ENCODE data around the gene CAMSAP2. TPM values are rescaled to one million over a fixed set of nuclear protein-coding genes. Genes with fewer than 3 reads are reported as not detected.

The CAMSAP2 gene
- total RNA-seq, 1 experiment from 2014 or later, result 30.3 TPM

DNA sequence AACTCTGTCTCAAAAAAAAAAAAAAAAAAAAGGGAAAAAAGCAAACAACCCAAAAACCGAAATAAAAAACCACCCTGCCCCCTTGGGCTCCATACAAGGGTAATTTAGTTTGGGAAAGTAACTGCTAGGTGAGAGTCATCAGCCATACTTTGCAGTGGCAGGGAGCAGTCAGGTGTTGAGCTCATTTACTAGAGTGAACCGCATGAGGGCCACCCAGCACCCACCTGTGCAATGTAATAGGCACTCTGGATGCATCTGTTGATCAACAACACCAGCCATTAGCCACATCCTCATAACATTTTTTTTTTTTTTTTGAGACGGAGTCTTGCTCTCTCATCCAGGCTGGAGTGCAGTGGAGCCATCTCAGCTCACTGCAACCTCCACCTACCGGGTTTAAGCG lies 165.1 kb downstream of the CAMSAP2 start:
- peaks cover 53% of the 10 kb centered on the region for H3K4me1 Mint-ChIP-seq (ENCODE audit: low read depth, unreplicated experiment)
- intact Hi-C loops (cut with micrococcal nuclease; ENCODE audit: unreplicated experiment), result no loop called here
- no peak for DNase-seq
- H3K9me3 Mint-ChIP-seq (ENCODE audit: low read depth, unreplicated experiment), result no peaks in the 10 kb centered on the region
- H3K4me3 Mint-ChIP-seq (ENCODE audit: low read depth, unreplicated experiment), result no peak overlapping the region
- BruUV-seq (replicated peaks), result no TSS peak
- CTCF ChIA-PET, result interaction anchor here (0.6 to 1.5 kb wide), 3 partner anchors 13 to 373 kb away, joined by 4 to 6 read pairs (median 5); no protein-coding TSS in a partner anchor
- H3K27ac Mint-ChIP-seq (ENCODE audit: unreplicated experiment), result no peak overlapping the region
- TF ChIP-seq, protein P1, sequence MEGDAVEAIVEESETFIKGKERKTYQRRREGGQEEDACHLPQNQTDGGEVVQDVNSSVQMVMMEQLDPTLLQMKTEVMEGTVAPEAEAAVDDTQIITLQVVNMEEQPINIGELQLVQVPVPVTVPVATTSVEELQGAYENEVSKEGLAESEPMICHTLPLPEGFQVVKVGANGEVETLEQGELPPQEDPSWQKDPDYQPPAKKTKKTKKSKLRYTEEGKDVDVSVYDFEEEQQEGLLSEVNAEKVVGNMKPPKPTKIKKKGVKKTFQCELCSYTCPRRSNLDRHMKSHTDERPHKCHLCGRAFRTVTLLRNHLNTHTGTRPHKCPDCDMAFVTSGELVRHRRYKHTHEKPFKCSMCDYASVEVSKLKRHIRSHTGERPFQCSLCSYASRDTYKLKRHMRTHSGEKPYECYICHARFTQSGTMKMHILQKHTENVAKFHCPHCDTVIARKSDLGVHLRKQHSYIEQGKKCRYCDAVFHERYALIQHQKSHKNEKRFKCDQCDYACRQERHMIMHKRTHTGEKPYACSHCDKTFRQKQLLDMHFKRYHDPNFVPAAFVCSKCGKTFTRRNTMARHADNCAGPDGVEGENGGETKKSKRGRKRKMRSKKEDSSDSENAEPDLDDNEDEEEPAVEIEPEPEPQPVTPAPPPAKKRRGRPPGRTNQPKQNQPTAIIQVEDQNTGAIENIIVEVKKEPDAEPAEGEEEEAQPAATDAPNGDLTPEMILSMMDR (IDR thresholded peaks at IDR 0.05; ENCODE audit: unreplicated experiment), result no peak
- H3K36me3 Mint-ChIP-seq (ENCODE audit: insufficient read depth, unreplicated experiment), result peaks cover 96% of the 10 kb centered on the region
- H3K27me3 Mint-ChIP-seq (ENCODE audit: unreplicated experiment), result no peaks in the 10 kb centered on the region

GRCh38 chr1:200904772-200905171 lies 166.1 kb downstream of the CAMSAP2 start:
- TF ChIP-seq, protein P1 (IDR thresholded peaks at IDR 0.05; ENCODE audit: unreplicated experiment), result no peak
- CTCF ChIA-PET, result interaction anchor here (1.9 kb wide), 1 partner anchor 8 kb away, joined by 6 read pairs; no protein-coding TSS in a partner anchor
- DNase-seq, result no peak
- no peaks in the 10 kb centered on the region for H3K27me3 Mint-ChIP-seq (ENCODE audit: unreplicated experiment)
- no TSS peak for BruUV-seq (replicated peaks)
- no peak overlapping the region for H3K27ac Mint-ChIP-seq (ENCODE audit: unreplicated experiment)
- peaks cover 96% of the 10 kb centered on the region for H3K36me3 Mint-ChIP-seq (ENCODE audit: insufficient read depth, unreplicated experiment)
- no peak overlapping the region for H3K4me3 Mint-ChIP-seq (ENCODE audit: low read depth, unreplicated experiment)
- no peaks in the 10 kb centered on the region for H3K9me3 Mint-ChIP-seq (ENCODE audit: low read depth, unreplicated experiment)
- peaks cover 48% of the 10 kb centered on the region for H3K4me1 Mint-ChIP-seq (ENCODE audit: low read depth, unreplicated experiment)
- intact Hi-C loops (cut with micrococcal nuclease; ENCODE audit: unreplicated experiment), result no loop called here

GRCh38 chr1:200905411-200906052 lies 166.8 kb downstream of the CAMSAP2 start:
- BruUV-seq (replicated peaks), result TSS peak; percentile 1
- intact Hi-C loops (cut with micrococcal nuclease; ENCODE audit: unreplicated experiment), result no loop called here
- H3K36me3 Mint-ChIP-seq (ENCODE audit: insufficient read depth, unreplicated experiment), result peaks cover 96% of the 10 kb centered on the region
- H3K4me3 Mint-ChIP-seq (ENCODE audit: low read depth, unreplicated experiment), result no peak overlapping the region
- TF ChIP-seq, protein P1 (IDR thresholded peaks at IDR 0.05; ENCODE audit: unreplicated experiment), result no peak
- DNase-seq, result no peak
- H3K9me3 Mint-ChIP-seq (ENCODE audit: low read depth, unreplicated experiment), result no peaks in the 10 kb centered on the region
- peaks cover 42% of the 10 kb centered on the region for H3K4me1 Mint-ChIP-seq (ENCODE audit: low read depth, unreplicated experiment)
- CTCF ChIA-PET, result interaction anchor here (0.8 to 1.9 kb wide), 3 partner anchors 9 to 112 kb away, joined by 3 to 6 read pairs (median 4); no protein-coding TSS in a partner anchor
- no peaks in the 10 kb centered on the region for H3K27me3 Mint-ChIP-seq (ENCODE audit: unreplicated experiment)
- no peak overlapping the region for H3K27ac Mint-ChIP-seq (ENCODE audit: unreplicated experiment)

DNA sequence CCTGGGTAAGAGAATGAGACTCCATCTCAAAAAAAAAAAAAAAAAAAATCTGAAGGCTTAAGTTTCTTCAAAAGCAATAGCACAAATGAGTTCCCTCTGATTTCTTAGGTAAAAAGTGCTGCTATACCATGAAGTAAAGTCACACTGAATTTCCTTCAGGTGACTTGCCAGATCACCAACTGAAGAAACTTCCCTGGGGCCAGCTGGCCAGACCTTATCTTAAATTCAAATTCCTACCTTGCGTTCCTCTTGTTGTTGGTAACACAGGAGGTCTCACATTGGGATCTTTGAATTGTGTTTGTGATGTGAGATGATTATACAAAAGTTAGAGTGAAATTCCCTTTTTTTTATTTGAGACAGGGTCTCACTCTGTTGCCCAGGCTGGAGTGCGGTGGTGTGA lies 167.8 kb downstream of the CAMSAP2 start:
- H3K36me3 Mint-ChIP-seq (ENCODE audit: insufficient read depth, unreplicated experiment), result peaks cover 96% of the 10 kb centered on the region
- no peak overlapping the region for H3K4me3 Mint-ChIP-seq (ENCODE audit: low read depth, unreplicated experiment)
- peak overlapping the region; percentile 56 for H3K27ac Mint-ChIP-seq (ENCODE audit: unreplicated experiment)
- peaks cover 33% of the 10 kb centered on the region for H3K4me1 Mint-ChIP-seq (ENCODE audit: low read depth, unreplicated experiment)
- DNase-seq, result no peak
- CTCF ChIA-PET, result interaction anchor here (0.7 to 1.0 kb wide), 2 partner anchors 10 to 15 kb away, joined by 3 read pairs; no protein-coding TSS in a partner anchor
- H3K9me3 Mint-ChIP-seq (ENCODE audit: low read depth, unreplicated experiment), result no peaks in the 10 kb centered on the region
- intact Hi-C loops (cut with micrococcal nuclease; ENCODE audit: unreplicated experiment), result no loop called here
- no peaks in the 10 kb centered on the region for H3K27me3 Mint-ChIP-seq (ENCODE audit: unreplicated experiment)
- no TSS peak for BruUV-seq (replicated peaks)
- TF ChIP-seq, protein P1 (IDR thresholded peaks at IDR 0.05; ENCODE audit: unreplicated experiment), result no peak

All from Calu3 (cell line).